Fibroblast of upper back skin (primary cell): ENCODE data around the gene RASGRP2.

ENCODE experiments used
- DNase-seq: peaks from one replicate; pipeline ENCODE4 v3.0.0-alpha.2; 2013

Gene RASGRP2

DNA sequence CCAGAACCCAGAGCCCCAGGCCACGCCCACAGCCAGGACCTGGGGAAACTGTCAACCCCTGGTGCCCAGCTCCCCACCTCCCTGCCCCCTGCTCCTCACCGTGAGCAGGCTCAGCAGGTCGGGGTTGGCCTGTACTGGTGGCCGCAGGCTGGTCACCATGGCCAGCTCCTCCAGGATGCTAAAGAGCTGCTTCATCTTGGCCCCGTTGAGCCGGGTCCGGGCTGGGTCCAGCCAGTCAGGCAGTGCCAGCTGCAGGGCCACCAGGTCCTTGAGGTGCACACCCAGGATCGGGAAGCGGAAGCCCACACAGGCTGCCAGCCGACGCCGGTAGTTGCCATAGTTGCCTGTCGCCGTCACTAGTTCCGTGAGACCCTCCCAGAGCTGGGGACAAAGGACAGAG, 7.3 kb downstream of the RASGRP2 start:
- DNase-seq = no peak

- no peak for DNase-seq
These were observed 8.2 kb downstream of the RASGRP2 start for GRCh38 chr11:64735725-64736259.

DNA sequence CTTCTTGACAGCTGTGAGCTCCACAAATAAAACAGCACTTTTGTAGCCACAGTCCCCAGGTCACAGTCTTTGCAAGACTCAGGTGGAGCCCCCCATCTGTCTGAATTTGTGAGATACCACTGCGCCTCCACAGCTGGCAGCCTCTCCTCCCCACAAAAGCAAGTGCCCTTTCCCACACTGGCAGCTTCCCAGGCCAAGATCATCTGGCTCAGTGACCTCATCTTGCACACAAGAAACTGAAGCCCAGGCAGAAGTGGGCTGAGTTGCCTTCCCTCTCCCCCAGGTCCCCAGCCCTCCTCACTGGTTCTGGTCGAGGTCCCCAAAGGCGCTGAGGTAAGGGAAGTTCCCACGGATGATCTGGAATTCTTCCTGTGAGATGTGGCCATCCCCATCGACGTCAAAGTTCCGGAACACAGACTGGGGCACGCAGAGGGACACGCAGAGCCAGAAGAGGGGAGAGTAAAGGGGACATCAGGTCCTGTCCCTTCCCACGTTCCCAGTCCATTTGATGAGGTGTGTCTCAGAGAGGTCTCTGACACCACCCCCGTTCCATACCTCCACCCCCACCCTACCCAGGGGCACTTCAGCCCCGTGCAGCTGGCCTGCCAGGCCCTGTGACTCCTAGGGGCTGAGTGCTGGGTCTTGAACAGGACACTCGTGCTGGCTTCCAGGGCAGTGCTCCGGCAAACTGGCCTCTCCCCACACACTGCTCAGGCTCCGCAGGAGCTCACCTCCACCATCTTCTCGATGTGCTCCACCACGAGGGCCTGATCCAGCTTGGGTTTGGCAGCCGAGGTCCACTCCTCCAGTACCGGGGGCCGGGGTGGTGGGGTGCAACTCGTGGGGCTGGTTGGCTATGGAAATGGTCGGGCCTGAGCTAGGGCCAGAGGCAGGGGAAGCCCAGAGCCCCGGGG, 8.9 kb downstream of the RASGRP2 start:
- no peak for DNase-seq

- DNase-seq = no peak
These were observed 12.3 kb downstream of the RASGRP2 start for GRCh38 chr11:64731601-64732000.

GRCh38 chr11:64729851-64730382, 14.0 kb downstream of the RASGRP2 start:
- DNase-seq = no peak

GRCh38 chr11:64728757-64729365, 15.1 kb downstream of the RASGRP2 start:
- DNase-seq = no peak

DNA sequence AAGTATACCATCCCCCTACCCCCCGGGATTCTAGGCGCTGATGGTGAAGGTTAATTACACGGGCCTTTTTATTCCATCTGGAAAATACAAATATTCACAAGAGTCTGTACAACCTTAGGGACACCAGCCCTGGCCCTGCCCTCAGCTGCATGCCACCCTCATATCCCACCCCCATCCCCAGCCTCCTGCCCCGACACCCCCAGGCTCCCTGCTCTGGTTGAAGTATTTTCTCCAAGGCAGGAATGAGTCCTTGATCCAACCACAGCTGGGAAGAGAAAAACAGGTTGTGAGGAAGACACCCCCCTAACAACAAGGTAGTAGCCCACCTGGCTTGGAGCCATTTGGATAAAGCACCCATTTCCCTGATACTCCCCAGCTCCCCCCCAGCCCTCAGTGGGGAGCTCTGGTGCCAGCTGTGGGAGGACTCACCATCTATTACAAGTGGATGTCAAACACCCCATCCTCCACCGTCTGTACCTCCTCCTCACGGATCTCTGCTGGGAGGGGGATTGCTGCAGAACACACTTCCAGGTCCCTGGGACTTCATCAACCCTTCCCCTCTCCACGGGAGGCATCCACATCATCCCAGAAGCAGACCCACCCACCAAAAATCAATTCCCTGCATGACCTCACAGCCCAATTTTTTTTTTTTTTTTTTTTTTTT, 16.9 kb downstream of the RASGRP2 start:
- DNase-seq = no peak

GRCh38 chr11:64726211-64726641, 17.7 kb downstream of the RASGRP2 start:
- no peak for DNase-seq

- no peak for DNase-seq
These were observed 18.9 kb downstream of the RASGRP2 start for GRCh38 chr11:64724863-64725532.

GRCh38 chr11:64723907-64724862, 19.8 kb downstream of the RASGRP2 start:
- DNase-seq = no peak

GRCh38 chr11:64723117-64723906, 20.6 kb downstream of the RASGRP2 start, which contains the start of gene NRXN2:
Gene NRXN2, minus strand, starts transcription at chr11:64723197. Its CDS starts 9,498 bp downstream, at chr11:64713699.
- peak; percentile 76 for DNase-seq

DNA sequence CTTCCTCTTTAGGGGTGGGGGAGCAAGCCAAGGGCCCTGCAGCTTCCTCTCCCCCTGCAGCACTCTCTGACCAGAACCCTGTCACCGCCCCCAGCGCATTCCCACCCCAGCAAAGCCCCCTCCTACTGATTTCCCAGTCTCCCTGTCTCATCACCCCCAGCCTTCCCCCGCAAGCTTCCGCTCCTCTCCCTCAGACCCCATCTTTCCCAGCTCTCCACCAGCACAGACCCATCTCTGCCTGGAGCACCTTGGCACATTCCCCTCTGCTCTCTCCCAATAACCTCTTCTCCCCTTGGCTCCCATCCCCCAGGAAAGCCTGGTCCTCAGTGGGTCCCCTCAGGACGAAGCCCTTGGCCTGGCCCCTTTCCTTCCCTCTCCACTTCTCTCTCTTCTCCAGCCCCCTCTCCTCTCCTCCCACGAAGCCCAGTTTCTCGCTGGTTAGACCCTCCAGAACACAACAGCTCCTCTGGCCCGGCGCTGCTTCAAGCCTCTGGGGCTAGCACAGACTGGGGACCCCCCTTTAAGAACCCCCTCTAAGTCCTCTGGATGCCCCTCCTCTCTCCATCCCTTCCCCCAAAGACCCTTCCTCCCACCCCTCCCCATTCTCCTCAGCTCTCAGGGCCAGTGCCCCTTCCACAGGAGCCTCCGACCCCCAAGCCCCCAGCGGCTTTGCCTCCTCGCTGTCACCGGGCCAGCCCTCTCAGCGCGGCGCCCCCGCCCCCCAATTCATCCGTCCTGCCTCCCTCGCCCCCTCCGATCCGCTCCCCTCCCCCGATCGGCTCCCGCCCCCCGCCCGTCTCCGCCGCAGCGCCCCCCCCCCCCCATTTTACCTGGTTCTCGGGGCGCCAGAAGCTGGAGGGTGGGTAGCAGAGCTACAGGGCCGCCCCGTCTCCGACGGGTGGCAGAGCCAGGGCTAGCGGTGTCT, 21.5 kb downstream of the RASGRP2 start:
- DNase-seq = no peak

DNA sequence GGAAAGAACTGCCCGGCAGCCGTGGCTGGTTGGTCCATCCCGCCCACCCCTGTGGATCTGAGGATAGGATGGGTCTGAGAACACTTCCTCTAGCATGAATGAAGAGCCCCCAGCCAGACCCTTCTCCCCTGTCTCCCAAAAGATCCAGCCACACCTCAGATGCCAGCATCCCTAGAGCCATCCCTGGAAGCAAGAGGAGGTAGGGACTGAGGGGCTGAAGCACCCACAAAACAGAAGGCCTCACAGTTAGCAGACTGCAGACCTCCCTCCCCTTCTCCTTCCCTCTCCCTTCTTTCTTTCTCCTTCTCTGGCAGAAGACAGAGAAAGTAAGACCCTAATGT, 22.6 kb downstream of the RASGRP2 start:
- no peak for DNase-seq

DNA sequence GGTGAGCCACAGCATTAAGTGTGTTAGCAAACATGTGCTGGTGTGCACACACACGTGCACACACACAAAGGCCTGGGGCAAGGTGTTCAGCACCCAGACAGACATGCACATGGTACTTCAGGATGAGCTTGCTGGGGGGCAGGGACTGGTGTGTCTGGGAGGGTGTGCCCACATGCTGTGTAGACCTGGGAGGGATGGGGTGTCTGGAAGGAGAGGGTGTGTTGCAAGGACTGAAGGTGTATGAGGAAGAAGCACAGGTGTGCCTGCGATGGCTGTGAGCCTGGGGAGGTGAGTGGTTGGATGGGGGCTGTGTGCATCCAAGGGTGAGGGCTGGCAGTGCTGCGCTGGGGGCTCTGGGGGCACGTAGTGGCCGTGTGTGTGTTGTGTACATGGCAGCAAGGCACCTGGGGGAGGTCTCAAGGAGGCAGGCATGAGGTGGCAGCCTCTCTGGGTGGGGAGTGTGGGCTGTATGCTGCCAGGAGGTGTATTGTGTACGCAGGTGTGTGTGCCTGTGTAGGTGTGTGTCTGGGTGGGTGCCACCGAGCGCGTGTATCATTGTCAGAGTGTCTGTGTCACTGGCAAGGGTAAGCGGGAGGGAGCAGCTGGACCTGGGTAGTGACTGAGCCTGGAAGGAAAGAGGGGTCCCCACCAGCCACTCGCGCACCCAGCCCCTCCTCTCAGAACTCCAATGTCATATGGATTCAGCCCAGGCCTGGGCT, 23.1 kb downstream of the RASGRP2 start:
- no peak for DNase-seq

- no peak for DNase-seq
These were observed 23.8 kb downstream of the RASGRP2 start for GRCh38 chr11:64720167-64720566.

DNA sequence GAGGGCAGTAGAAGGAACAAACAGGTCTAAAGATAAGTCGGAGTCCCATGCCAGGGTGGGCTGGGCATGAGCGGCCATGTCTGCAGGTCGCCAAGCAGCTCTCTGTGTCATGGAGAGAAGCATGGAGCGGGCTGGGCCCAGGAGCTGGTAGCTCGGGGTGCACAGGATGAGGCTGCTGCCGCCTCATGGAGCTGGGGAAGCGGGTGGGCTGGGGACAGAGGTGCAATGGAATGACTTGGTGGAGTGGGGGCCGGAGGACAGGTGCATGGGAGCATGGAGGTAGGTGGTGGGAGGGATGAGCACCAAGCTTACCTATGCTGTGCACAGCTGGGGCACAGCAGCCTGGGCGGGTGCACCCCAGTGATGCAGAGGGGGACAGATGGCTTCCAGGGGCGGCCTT, 24.5 kb downstream of the RASGRP2 start:
- DNase-seq = no peak

- no peak for DNase-seq
These were observed 25.2 kb downstream of the RASGRP2 start for GRCh38 chr11:64718780-64719124.

GRCh38 chr11:64718084-64718779, 25.7 kb downstream of the RASGRP2 start:
- DNase-seq = no peak
